Left renal pelvis (tissue), 4 donors: ENCODE data around the gene CCDC97. TPM values are rescaled to one million over a fixed set of nuclear protein-coding genes. Genes with fewer than 3 reads are reported as not detected.

Experiments used
- DNase-seq, 4 donors: peaks; one replicate each; pipeline ENCODE4 v3.0.0-alpha.2; 2013; ENCODE audit warnings: low read depth in 4 of 4, low spot score in 3 of 4
- polyA plus RNA-seq, 4 donors: library from polyadenylated mRNA; unstranded; fragments of 120-200 nt; gene quantifications; one replicate each; pipeline ENCODE4 v1.2.1, GENCODE V29; 2013; ENCODE audit not compliant: insufficient read length in 4 of 4

The CCDC97 gene
- polyA plus RNA-seq, 4 donors = 30.6 to 35.1 (median 33.3) TPM

- no peak for DNase-seq
Measured at GRCh38 chr19:41297628-41298347, 12.2 kb upstream of the CCDC97 start.

GRCh38 chr19:41298348-41298964, 11.5 kb upstream of the CCDC97 start:
- DNase-seq = no peak

DNA sequence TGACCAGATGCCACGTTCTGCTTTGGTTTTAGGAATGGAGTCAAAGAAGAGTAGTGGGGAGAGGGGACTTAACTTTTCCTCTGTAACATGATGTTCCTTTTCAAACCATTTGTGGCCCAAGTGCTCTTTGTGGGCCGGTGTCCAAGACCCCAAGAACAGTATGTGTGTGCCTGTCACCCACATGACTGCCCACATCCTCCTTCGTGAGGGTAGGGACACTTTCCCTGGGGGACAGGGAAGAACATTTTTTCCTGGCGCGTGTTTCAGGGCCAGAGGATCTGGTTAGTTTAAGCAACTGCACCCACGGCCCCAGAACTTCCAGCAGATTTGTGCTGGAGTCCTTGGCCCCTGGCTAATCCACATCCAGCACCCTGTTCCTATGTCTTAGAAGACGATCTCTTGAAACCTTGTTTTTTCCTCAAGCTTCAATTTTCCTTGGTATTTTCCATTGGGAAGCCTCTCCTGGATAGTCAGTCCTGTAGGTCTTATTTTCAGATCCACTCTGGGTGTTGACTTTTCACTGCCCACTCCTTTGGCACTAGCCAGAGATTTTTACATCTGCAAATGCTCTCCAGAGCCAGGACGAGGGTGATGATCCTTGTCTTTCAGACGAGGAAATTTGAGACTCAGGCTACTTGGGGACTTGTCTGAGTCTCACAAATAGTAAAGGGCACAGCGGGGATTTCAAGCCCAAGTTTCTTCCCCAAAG, 10.8 kb upstream of the CCDC97 start:
- DNase-seq = no peak

- DNase-seq = no peak
Measured at GRCh38 chr19:41299755-41300089, 10.2 kb upstream of the CCDC97 start.

DNA sequence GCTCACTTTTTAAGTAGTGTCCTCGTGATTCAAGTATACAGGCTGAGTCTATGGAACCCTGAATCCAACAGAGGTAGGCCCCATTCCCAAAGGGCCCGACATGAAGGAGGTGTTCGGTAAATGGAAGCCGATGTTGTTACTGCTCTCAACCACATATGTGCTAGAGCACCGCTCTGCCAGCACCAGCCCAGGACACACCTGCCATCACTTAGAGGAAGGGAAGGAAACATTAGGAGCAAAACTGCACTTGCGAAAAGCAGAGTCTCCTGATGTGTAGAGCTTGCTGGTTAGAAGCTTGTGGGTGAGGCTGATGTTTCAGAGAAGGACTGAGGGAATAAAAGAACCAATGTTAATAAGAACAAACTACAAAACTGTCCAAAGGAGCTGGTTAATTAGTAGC, 9.4 kb upstream of the CCDC97 start:
- DNase-seq = no peak

- no peak for DNase-seq
Measured at GRCh38 chr19:41302624-41303351, 7.2 kb upstream of the CCDC97 start.

DNA sequence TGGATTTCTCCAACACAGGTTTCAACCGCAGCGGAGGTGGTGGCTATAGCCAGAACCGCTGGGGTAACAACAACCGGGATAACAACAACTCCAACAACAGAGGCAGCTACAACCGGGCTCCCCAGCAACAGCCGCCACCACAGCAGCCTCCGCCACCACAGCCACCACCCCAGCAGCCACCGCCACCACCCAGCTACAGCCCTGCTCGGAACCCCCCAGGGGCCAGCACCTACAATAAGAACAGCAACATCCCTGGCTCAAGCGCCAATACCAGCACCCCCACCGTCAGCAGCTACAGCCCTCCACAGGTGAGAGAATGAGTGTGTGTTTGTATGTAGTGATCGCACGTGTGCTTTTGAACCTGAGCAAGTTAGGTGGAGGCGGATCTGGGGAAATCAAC, 6.0 kb upstream of the CCDC97 start:
- no peak for DNase-seq

DNA sequence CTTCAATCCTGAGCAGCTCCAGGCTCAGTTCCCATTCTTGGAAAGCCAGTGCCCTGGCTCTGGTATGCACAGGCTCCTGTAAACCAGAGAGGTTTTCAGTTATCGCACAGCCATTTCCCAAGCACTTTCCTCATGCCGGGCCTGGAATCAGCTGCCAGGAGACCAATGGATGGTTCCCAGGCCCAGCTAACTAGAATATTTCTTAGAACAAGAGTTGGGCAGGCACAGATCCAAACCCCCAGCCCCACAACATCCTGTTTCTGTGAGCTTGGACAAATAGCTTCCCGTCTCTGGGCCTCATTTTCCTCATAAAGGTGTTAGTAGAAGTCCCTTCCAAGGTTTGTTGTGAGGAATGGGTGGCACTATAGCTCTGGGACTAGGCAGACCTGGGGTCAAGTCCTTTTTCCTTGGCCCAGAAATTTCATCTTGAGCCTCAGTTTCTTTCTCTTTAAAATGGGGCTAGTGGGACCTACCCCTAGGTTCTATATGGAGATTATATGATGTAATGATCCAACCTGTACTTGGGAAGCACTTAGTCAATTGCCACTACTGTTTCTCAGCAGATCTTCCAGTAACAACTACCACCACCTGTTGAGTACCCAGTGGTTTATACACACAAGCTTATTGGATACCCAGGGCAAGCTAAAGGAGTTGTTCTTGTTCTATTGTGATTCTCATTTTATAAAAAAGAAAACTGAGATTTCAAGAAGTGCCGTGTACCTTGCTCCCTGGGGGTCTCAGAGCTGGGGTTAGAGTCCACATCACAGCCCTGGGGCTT, 5.1 kb upstream of the CCDC97 start:
- no peak for DNase-seq

DNA sequence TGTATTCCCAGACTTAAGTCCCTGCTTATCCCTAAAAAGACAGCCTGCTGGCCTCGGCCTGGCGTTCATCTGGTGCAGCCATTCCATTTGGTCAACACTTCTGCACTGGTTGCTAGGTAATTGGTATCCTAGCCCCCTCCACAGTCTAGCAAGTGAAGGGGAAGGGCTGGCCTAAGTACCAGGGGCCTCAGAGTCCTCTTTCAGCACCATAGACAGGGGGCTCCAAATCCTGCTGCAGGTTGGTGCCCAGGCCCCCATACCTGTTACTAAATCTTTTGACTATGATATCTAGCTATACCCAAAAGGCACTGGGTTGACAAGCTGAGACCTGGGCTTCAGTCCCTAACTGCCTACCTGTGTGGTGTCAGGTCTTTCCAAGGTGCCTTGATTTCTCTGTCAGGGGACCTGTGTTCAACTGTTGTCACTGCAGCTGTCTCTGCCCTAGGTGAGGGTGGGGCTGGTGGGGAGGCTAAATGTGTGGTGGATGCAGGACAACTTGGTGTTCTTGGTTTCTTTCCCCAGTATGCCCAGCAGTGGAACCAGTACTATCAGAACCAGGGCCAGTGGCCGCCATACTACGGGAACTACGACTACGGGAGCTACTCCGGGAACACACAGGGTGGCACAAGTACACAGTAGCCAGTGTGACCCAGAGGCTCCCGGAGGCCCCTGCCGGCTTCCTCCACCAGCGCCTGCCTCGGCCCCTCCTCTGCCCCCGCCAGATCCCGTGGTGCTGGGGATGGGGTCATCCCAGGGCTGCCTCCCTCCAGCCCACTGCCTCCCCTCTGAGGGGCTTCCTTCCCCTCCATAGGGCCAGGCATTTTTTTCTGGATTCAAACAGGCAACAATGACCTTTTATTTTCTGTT, 3.8 kb upstream of the CCDC97 start:
- DNase-seq = no peak

DNA sequence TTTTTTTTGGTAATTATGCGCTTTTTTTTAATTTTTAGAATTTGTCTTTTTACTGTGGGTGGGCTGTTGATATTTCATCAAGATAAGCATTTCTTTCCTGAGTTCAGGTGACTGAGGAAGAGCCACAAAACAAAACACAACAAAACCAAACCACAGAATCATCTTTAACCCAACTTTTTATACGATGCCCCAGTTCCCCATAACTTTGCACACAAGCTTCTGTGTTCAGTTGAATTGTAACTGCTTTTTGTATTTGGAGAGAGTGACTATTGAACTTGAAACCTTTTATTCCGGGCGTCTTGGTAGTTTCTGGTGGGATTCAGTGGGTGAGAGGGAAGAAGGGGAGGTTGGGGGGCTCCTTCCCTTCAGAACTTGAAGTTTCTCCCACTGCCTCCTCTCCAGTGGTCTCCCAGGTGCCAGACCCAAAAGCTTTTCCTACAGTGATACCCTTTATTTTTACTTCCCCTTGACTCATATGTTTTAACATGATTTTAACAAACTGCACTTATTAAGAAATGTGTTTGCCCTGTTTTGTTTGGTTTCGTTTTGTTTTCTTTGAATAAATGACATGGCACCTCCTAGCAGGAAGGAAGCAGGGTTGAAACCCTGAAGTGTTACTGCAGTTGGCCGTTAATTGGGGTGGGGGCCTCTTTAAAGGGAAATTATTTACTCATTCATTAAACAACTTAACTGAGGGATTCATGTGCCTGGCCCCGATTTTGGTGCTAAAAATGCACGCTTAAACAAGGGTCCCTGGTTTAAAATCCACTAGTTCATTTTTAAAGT, 2.7 kb upstream of the CCDC97 start:
- DNase-seq = no peak

DNA sequence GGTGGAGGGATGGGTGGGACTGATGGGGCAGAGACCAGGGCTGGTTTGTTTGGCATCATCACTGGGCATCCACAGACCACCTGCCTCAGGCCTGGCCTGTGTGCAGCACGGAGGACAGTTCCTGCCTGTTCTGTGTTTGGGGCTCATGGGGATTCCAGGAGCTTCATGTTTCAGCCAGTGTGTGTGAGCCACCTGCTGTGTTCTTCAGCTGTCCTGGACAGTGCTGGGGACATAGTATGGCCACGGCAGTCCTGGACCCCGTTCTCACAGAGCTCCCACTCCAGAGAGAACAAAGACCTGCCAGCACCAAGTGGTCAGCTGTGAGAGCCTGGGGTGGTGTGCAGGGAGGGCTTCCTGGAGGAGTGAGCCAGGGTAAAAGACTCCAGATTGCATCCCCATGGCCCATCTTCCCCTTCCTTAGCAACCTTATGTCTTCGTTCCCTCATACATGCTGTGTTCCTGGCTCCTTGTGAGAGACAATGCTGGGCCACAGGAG, 2.0 kb upstream of the CCDC97 start:
- DNase-seq = no peak

DNA sequence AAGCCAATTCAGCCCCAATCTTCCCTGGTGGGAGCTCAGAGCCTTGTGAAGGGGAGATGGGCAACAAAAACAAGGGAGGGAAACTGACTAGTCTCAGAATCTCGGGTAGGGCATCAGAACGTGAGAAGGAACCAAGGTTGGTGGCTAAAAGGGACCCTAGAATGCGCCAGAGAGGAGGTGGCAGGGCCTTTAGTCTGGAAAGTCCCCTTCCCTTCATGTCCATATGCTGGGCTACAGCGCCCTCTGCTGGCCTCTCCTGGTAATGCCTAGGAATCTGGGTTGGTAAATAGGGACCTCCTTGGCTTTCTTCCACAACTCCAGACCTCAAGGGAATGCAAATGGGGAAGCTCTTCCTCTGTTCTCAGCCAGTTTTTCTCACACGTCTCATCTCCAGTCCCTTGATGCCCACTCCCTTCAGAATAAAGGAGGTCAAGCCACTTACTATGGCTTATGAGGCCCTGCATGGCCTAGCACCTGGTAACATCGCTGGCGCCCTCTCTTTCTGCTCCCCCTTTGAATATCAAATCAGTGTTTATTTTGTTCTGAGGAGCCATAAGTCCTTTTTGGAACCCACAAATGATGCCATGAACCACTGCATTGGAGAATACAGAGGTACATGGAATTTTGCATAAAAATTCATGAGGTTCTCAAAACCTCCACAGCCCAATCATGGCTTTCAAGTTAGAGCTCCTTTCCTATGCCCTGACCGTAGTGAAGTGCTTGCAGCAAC, 1.4 kb upstream of the CCDC97 start:
- DNase-seq = peak; percentile 76 to 81 (median 78)

DNA sequence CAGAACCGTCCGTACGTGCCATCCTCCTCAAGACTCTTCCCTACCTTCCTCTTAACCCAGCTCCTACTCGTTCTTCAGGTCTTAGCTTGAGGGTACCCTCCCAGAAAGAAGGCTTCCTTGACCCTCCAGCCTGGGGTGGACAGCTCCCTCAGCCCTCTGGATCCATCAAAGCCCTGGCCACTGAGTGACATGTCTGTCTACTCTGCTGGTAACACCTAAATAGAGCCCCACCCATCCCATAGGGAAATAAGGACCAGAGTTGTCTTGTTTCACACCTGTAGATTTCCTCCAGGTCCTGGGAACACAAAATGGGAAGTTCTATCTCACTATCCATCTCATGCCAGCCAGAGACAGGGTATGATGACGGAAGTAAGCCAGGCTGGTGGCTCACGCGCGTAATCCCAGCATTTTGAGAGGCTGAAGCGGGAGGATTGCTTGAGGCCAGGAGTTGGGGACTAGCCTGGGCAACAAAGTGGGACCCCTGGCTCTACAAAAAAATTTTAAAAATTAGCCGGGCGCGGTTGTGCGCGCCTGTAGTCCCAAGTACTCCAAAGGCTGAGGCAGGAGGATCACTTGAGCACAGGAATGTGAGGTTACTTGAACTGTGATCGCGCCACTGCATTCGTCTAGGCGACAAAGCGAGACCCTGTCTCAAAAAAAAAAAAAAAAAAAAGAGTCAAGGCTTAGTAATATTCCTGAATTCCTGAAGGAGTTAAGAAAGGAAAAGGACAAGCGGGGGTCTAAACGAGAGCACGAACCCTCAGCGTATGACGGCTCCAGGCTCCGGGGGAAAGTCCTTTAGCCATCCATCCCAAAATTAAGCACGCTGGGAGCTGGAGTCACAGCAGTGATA, 566 bp upstream of the CCDC97 start:
- no peak for DNase-seq

- DNase-seq = no peak
Measured at GRCh38 chr19:41311072-41311471, 1.1 kb downstream of the CCDC97 start.

- no peak for DNase-seq
Measured at GRCh38 chr19:41311613-41312012, 1.6 kb downstream of the CCDC97 start.

GRCh38 chr19:41316306-41316920, 6.4 kb downstream of the CCDC97 start:
- no peak for DNase-seq
